Central memory CD4-positive, alpha-beta T cell (primary cell): ENCODE data around the gene ZFHX2.
"Not testable (repeated sequence)": the region's sequence is repeated elsewhere in the genome, so short reads cannot be mapped to it uniquely, and the experiment has no call there.

ENCODE experiments used
- DNase-seq: peaks from one replicate; pipeline ENCODE4 v3.0.0; 2022
- total RNA-seq, 3 experiments: gene quantifications; one replicate each; lab custom pipeline; 2026; lab: John Stamatoyannopoulos, UW

The ZFHX2 gene
- 0 to 0.76 (median 0.35) reads per million in 3 experiments for total RNA-seq

GRCh38 chr14:23551266-23552028, at the start of gene ZFHX2:
Gene ZFHX2 (minus strand): TSS chr14:23551765. CDS start chr14:23535325, 16,440 bp downstream.
- peak; percentile 49 for DNase-seq

GRCh38 chr14:23600806-23601205, 49.2 kb upstream of the ZFHX2 start:
- DNase-seq: no peak

GRCh38 chr14:23600322-23600707, 48.8 kb upstream of the ZFHX2 start:
- DNase-seq: no peak

- not testable (repeated sequence) for DNase-seq
These were observed 42.6 kb upstream of the ZFHX2 start for GRCh38 chr14:23594191-23594590.

GRCh38 chr14:23590198-23590597, 38.6 kb upstream of the ZFHX2 start:
- DNase-seq: no peak

GRCh38 chr14:23589606-23590005, 38.0 kb upstream of the ZFHX2 start:
- DNase-seq: no peak

GRCh38 chr14:23588884-23589598, 37.5 kb upstream of the ZFHX2 start:
- DNase-seq: peak; percentile 71

GRCh38 chr14:23584527-23585203, 33.1 kb upstream of the ZFHX2 start:
- DNase-seq: not testable (repeated sequence)

- not testable (repeated sequence) for DNase-seq
These were observed 32.4 kb upstream of the ZFHX2 start for GRCh38 chr14:23583761-23584526.

- no peak for DNase-seq
These were observed 31.6 kb upstream of the ZFHX2 start for GRCh38 chr14:23582906-23583760.

GRCh38 chr14:23580948-23581281, 29.4 kb upstream of the ZFHX2 start:
- no peak for DNase-seq

GRCh38 chr14:23580152-23580926, 28.8 kb upstream of the ZFHX2 start:
- DNase-seq: no peak

GRCh38 chr14:23579739-23580138, 28.2 kb upstream of the ZFHX2 start:
- no peak for DNase-seq

- no peak for DNase-seq
These were observed 27.7 kb upstream of the ZFHX2 start for GRCh38 chr14:23579311-23579630.

- no peak for DNase-seq
These were observed 27.2 kb upstream of the ZFHX2 start, which contains the start of gene JPH4 for GRCh38 chr14:23578560-23579310. Gene JPH4 (minus strand): TSS chr14:23578790. CDS start chr14:23577453, 1,337 bp downstream.

- DNase-seq: no peak
These were observed 26.3 kb upstream of the ZFHX2 start for GRCh38 chr14:23577710-23578392.

GRCh38 chr14:23577004-23577681, 25.6 kb upstream of the ZFHX2 start:
- no peak for DNase-seq

GRCh38 chr14:23573384-23574015, 21.9 kb upstream of the ZFHX2 start:
- no peak for DNase-seq

GRCh38 chr14:23572836-23573235, 21.3 kb upstream of the ZFHX2 start:
- no peak for DNase-seq
